IPS-20b (cell line): ENCODE data around the gene ESX1.

ENCODE experiments used
- H3K27ac ChIP-seq: one replicate; pipeline ENCODE4 v1.5.1; 2013; ENCODE audit warnings: low read length
- H3K27me3 ChIP-seq: 2 replicates; pipeline ENCODE4 v1.6.1; 2013; ENCODE audit warnings: mild to moderate bottlenecking, low read length, inconsistent platforms; ENCODE audit not compliant: insufficient read depth
- H3K36me3 ChIP-seq: 2 replicates; pipeline ENCODE4 v1.6.1; 2013; ENCODE audit warnings: low read depth, mild to moderate bottlenecking, inconsistent platforms, low read length, moderate library complexity; ENCODE audit not compliant: insufficient read depth
- H3K4me1 ChIP-seq: 2 replicates; pipeline ENCODE4 v1.6.1; 2013; ENCODE audit warnings: mild to moderate bottlenecking, control low read depth, inconsistent platforms, low read length, moderate library complexity; ENCODE audit not compliant: insufficient read depth
- H3K4me3 ChIP-seq: 2 replicates; pipeline ENCODE4 v1.5.1; 2013; ENCODE audit warnings: mild to moderate bottlenecking, low read length, inconsistent platforms
- H3K9ac ChIP-seq: 2 replicates; pipeline ENCODE4 v1.6.1; 2013; ENCODE audit warnings: low read depth, mild to moderate bottlenecking, inconsistent platforms, low read length, moderate library complexity
- H3K9me3 ChIP-seq: 2 replicates; pipeline ENCODE4 v1.6.1; 2013; ENCODE audit warnings: mild to moderate bottlenecking, low read depth, low read length, inconsistent platforms; ENCODE audit not compliant: insufficient read depth

The ESX1 gene

DNA sequence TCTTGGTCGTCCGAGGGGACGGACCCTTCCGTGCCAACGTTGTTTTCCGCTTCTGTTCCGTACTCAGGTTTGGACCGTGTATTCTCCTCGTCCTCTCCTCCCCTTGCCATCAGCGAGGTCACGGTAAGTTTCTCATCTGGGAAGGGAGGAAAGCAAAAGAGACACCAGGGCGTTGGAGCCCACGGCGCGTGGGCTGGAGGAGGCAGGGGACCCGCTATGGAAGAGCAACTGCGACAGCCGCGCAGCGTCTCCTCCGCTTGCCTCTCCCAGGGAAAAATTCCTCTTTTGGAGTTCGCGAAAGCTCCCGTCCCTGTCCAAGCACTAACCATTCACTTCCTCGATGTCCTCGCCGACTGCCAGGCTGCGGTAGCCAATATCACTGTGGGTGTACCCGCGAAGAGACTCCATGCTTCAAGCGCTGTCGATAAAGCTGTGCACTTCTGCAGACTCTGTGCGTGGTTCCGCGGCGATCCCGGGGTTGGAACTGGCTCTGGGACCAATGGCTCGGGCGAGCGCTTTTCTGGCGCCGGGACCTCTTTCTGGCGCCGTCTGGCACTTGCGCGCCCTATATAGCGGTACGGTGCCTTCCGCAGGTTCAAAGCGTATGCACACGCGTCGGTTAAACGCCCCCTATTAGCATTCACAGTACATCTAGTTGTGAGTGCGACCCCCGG lies at the start of gene ESX1:
TSS of gene ESX1 (minus strand) at position 492 of the 674 bp plus-strand sequence. CDS start at position 408, 84 bp downstream.
- Histone ChIP-seq H3K4me1 (no peaks in the 10 kb centered on the region), H3K9me3 (no peaks in the 10 kb centered on the region), H3K9ac (no peak within 1 kb of the TSS), H3K36me3 (no peaks in the 10 kb centered on the region), H3K27ac (no peak within 1 kb of the TSS), H3K27me3 (peaks cover 97% of the 10 kb centered on the region), H3K4me3 (peak within 1 kb of the TSS; percentile 46; the same call in 1 of the 2 replicates)

- no peak overlapping the region for H3K9ac ChIP-seq
- H3K27ac ChIP-seq, result no peak overlapping the region
- no peaks in the 10 kb centered on the region for H3K27me3 ChIP-seq
- H3K36me3 ChIP-seq, result no peaks in the 10 kb centered on the region
- H3K4me3 ChIP-seq, result no peak overlapping the region
- peaks cover 10% of the 10 kb centered on the region; the same call in 1 of the 2 replicates for H3K4me1 ChIP-seq
- no peaks in the 10 kb centered on the region for H3K9me3 ChIP-seq
Measured at GRCh38 chrX:104295636-104296035, 40.9 kb upstream of the ESX1 start.

- Histone ChIP-seq H3K36me3 (no peaks in the 10 kb centered on the region), H3K27ac (peak overlapping the region; percentile 47), H3K4me1 (peaks cover 25% of the 10 kb centered on the region), H3K9me3 (no peaks in the 10 kb centered on the region), H3K9ac (peak overlapping the region; percentile 53), H3K4me3 (peak overlapping the region; percentile 46; the same call in 1 of the 2 replicates), H3K27me3 (no peaks in the 10 kb centered on the region)
Measured at GRCh38 chrX:104288961-104289360, 34.2 kb upstream of the ESX1 start.

DNA sequence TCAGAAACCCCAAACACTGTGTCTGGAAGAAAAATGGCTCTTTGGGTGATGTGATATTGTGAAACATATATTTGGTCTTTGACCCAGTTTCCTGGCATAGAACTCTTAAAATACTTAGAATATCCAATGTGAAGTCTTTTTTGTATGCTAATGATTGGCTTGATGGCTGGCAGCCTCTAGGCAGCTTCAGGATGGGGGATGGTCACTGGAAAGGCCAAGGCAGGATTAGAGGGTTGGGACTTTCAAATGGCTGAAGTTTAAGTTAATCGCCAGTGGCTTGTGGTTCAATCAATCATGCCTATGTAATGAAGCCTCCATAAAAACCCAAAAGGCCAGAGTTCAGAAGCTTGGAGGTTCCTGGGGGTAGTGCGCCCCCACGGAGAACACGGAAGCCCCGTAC lies 33.5 kb upstream of the ESX1 start:
- H3K27ac ChIP-seq, result peak overlapping the region; percentile 47
- H3K9me3 ChIP-seq, result no peaks in the 10 kb centered on the region
- H3K4me1 ChIP-seq, result peaks cover 22% of the 10 kb centered on the region

DNA sequence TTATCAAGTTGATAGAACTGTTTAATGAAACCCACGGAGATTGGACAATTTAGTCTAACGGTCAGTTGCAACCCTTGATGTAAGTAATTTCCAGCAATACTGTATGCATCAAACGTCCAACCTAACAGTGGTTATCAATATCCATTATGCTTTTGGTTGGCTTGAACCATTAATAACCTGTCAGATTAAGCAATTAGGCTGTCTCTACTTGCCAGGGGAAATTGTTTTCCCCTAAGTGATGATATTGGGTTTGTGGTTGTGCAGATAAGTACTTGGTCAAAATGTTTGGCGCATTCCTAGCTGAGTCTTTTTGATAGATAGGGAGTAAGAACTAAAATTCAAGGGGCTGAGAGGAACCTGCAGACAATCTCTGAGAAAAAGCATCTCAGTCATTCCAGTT lies 30.5 kb upstream of the ESX1 start:
- H3K27me3 ChIP-seq, result no peaks in the 10 kb centered on the region
- H3K4me1 ChIP-seq, result peaks cover 15% of the 10 kb centered on the region
- H3K9me3 ChIP-seq, result no peaks in the 10 kb centered on the region
- H3K36me3 ChIP-seq, result no peaks in the 10 kb centered on the region
- no peak overlapping the region for H3K9ac ChIP-seq
- no peak overlapping the region for H3K27ac ChIP-seq
- H3K4me3 ChIP-seq, result no peak overlapping the region

More for the DNA sequence above, 33.5 kb upstream of the ESX1 start:
- Histone ChIP-seq H3K27me3 (no peaks in the 10 kb centered on the region), H3K9ac (peak overlapping the region; percentile 53; the same call in 1 of the 2 replicates), H3K36me3 (no peaks in the 10 kb centered on the region), H3K4me3 (peak overlapping the region; percentile 46; the same call in 1 of the 2 replicates)

- H3K27me3 ChIP-seq, result no peaks in the 10 kb centered on the region
- H3K4me3 ChIP-seq, result no peak overlapping the region
- H3K27ac ChIP-seq, result no peak overlapping the region
- H3K36me3 ChIP-seq, result no peaks in the 10 kb centered on the region
- H3K9ac ChIP-seq, result no peak overlapping the region
- H3K4me1 ChIP-seq, result peaks cover 11% of the 10 kb centered on the region
- no peaks in the 10 kb centered on the region for H3K9me3 ChIP-seq
Measured at GRCh38 chrX:104284507-104284906, 29.8 kb upstream of the ESX1 start.

DNA sequence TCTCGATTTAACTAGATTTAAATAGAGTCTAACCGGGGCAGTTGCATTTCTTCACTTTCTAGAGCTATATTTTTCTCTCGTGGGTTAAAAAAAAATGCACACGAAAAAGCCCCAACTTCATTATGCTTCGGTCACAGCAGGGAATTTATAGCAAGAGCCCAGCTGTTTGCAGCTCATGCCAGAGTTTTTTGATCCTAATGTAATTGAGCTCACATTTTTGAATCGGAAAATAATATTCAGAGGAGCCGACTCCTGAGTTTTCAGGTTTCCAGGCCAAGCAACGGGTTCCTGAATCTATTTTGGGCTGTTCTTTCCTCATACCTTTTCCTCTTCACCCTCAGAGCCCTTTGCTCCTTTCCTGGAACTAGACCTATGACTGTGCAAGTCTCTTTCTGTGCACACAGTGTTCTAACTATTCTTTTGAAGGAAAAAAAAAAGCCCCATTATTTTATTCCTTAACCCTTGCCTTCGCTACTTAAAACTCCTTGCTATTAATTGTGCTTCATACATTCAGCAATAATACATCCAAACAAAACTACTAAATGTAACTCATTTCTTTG lies 27.5 kb upstream of the ESX1 start:
- no peaks in the 10 kb centered on the region for H3K9me3 ChIP-seq

GRCh38 chrX:104281564-104281963 lies 26.8 kb upstream of the ESX1 start:
- H3K9ac ChIP-seq, result no peak overlapping the region
- H3K27ac ChIP-seq, result no peak overlapping the region
- no peaks in the 10 kb centered on the region for H3K9me3 ChIP-seq
- H3K36me3 ChIP-seq, result no peaks in the 10 kb centered on the region
- no peak overlapping the region for H3K4me3 ChIP-seq
- H3K4me1 ChIP-seq, result no peaks in the 10 kb centered on the region; the same call in 1 of the 2 replicates
- H3K27me3 ChIP-seq, result no peaks in the 10 kb centered on the region

More for the DNA sequence above, 27.5 kb upstream of the ESX1 start:
- no peak overlapping the region for H3K27ac ChIP-seq
- H3K4me1 ChIP-seq, result no peaks in the 10 kb centered on the region; the same call in 1 of the 2 replicates
- no peak overlapping the region for H3K4me3 ChIP-seq
- no peaks in the 10 kb centered on the region for H3K27me3 ChIP-seq
- H3K9ac ChIP-seq, result no peak overlapping the region
- no peaks in the 10 kb centered on the region for H3K36me3 ChIP-seq

- no peak overlapping the region for H3K9ac ChIP-seq
- H3K36me3 ChIP-seq, result no peaks in the 10 kb centered on the region
- no peaks in the 10 kb centered on the region; the same call in 1 of the 2 replicates for H3K4me1 ChIP-seq
- no peaks in the 10 kb centered on the region for H3K27me3 ChIP-seq
- H3K9me3 ChIP-seq, result no peaks in the 10 kb centered on the region
- no peak overlapping the region for H3K4me3 ChIP-seq
- H3K27ac ChIP-seq, result no peak overlapping the region
Measured at GRCh38 chrX:104280609-104281008, 25.9 kb upstream of the ESX1 start.

GRCh38 chrX:104270916-104271512 lies 16.3 kb upstream of the ESX1 start:
- no peaks in the 10 kb centered on the region for H3K36me3 ChIP-seq
- H3K27ac ChIP-seq, result no peak overlapping the region
- peaks cover 49% of the 10 kb centered on the region for H3K27me3 ChIP-seq
- no peak overlapping the region for H3K9ac ChIP-seq
- H3K4me3 ChIP-seq, result no peak overlapping the region
- no peaks in the 10 kb centered on the region for H3K9me3 ChIP-seq
- no peaks in the 10 kb centered on the region for H3K4me1 ChIP-seq

- Histone ChIP-seq H3K9ac (no peak overlapping the region), H3K4me3 (no peak overlapping the region), H3K36me3 (no peaks in the 10 kb centered on the region), H3K27me3 (peaks cover 53% of the 10 kb centered on the region), H3K27ac (no peak overlapping the region), H3K4me1 (no peaks in the 10 kb centered on the region), H3K9me3 (no peaks in the 10 kb centered on the region)
Measured at GRCh38 chrX:104270212-104270611, 15.5 kb upstream of the ESX1 start.

DNA sequence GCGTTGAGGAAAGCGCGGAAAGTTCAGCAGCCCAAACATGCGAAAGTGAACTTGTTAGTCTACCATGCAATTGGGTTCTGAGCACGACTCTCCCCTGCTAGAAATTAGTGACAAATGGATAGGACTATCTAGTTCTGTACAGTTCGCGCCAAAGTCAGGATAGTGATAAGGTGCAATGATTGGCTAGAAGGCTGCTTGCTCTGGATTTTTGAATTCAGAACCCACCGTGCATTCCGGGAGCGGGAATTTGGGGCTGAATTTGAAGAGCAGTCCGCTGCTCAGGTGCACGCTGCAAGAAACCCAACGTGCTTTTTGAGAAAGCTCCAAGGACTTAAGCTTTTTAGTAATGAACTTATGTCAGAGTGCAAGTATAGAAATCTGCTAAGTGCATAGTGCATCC lies 732 bp upstream of the ESX1 start:
- H3K27ac ChIP-seq, result no peak overlapping the region
- H3K4me1 ChIP-seq, result no peaks in the 10 kb centered on the region
- H3K27me3 ChIP-seq, result peaks cover 100% of the 10 kb centered on the region
- no peaks in the 10 kb centered on the region for H3K9me3 ChIP-seq
- H3K4me3 ChIP-seq, result no peak overlapping the region
- no peak overlapping the region for H3K9ac ChIP-seq
- H3K36me3 ChIP-seq, result no peaks in the 10 kb centered on the region
